ENCODE results near the gene ACLY. TPM values are rescaled to one million over a fixed set of nuclear protein-coding genes. Genes with fewer than 3 reads are reported as not detected.

ACLY gene
- total and polyA plus RNA-seq, 2 of the 13 experiments (the other 11 are each of a cell fraction or from before 2014, with no cell fraction given), result 111 to 218 TPM

- TF ChIP-seq WIZ (CRISPR knock-in tag; IDR thresholded peaks at IDR 0.05) (no peak), ZFX (CRISPR knock-in tag; IDR thresholded peaks at IDR 0.05; ENCODE audit: low read depth) (peak; percentile 11), MAZ (IDR thresholded peaks at IDR 0.05; ENCODE audit: borderline replicate concordance, low read depth, low read length) (peak; percentile 53; the same call in 1 of the 2 replicates), MAZ (CRISPR knock-in tag; IDR thresholded peaks at IDR 0.05; ENCODE audit: low read depth) (0 out of 2 replicates have a peak, but pooled peaks have one; percentile 9), MBNL3 (CRISPR knock-in tag; conservative IDR thresholded peaks at IDR 0.05) (no peak), ZMYM3 (CRISPR knock-in tag; IDR thresholded peaks at IDR 0.05) (peak; percentile 93), ZNF709 (CRISPR knock-in tag; IDR thresholded peaks at IDR 0.05) (0 out of 2 replicates have a peak, but pooled peaks have one; percentile 16), KLF15 (CRISPR knock-in tag; IDR thresholded peaks at IDR 0.05; ENCODE audit: borderline replicate concordance) (0 out of 2 replicates have a peak, but pooled peaks have one; percentile 34), ZNF775 (CRISPR knock-in tag; IDR thresholded peaks at IDR 0.05; ENCODE audit: borderline replicate concordance) (no peak), SOX6 (IDR thresholded peaks at IDR 0.05) (no peak), SOX6 (CRISPR knock-in tag; IDR thresholded peaks at IDR 0.05) (peak; percentile 89), ZNF274 (CRISPR knock-in tag; IDR thresholded peaks at IDR 0.05) (0 out of 2 replicates have a peak, but pooled peaks have one; percentile 13), HOXA3 (CRISPR knock-in tag; IDR thresholded peaks at IDR 0.05) (0 out of 2 replicates have a peak, but pooled peaks have one; percentile 23), MYC (CRISPR knock-in tag; IDR thresholded peaks at IDR 0.05; ENCODE audit: borderline replicate concordance) (peak; percentile 54), ZNF337 (CRISPR knock-in tag; IDR thresholded peaks at IDR 0.05; ENCODE audit: borderline replicate concordance, low read depth) (peak; percentile 64; the same call in 1 of the 2 replicates), AGO2 (optimal IDR thresholded peaks at IDR 0.05; ENCODE audit: low read depth, low read length) (peak; percentile 100), ZNF703 (CRISPR knock-in tag; IDR thresholded peaks at IDR 0.05; ENCODE audit: borderline replicate concordance) (0 out of 2 replicates have a peak, but pooled peaks have one; percentile 16), ZNF687 (CRISPR knock-in tag; IDR thresholded peaks at IDR 0.05) (peak; percentile 2), NKX3-1 (CRISPR knock-in tag; IDR thresholded peaks at IDR 0.05) (no peak), ZSCAN29 (CRISPR knock-in tag; conservative IDR thresholded peaks at IDR 0.05) (no peak), AGO1 (IDR thresholded peaks at IDR 0.05; ENCODE audit: low read depth, low read length, poor library complexity, severe bottlenecking) (peak; percentile 74), KDM1A (CRISPR knock-in tag; IDR thresholded peaks at IDR 0.05) (peak; percentile 69; the same call in 1 of the 2 replicates), HNRNPL (IDR thresholded peaks at IDR 0.05; ENCODE audit: low read depth, low read length) (peak; percentile 97)
- TF ChIP-seq, protein P1, sequence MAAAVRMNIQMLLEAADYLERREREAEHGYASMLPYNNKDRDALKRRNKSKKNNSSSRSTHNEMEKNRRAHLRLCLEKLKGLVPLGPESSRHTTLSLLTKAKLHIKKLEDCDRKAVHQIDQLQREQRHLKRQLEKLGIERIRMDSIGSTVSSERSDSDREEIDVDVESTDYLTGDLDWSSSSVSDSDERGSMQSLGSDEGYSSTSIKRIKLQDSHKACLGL (CRISPR knock-in tag; IDR thresholded peaks at IDR 0.05), result 0 out of 2 replicates have a peak, but pooled peaks have one; percentile 32
- TF ChIP-seq, protein P2, sequence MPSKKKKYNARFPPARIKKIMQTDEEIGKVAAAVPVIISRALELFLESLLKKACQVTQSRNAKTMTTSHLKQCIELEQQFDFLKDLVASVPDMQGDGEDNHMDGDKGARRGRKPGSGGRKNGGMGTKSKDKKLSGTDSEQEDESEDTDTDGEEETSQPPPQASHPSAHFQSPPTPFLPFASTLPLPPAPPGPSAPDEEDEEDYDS (CRISPR knock-in tag; IDR thresholded peaks at IDR 0.05), result no peak
These were observed 48.6 kb upstream of the ACLY start (continued) for GRCh38 chr17:41967141-41967920.

Measured in HepG2 (cell line).